GM19035 (cell line): Measurements from ENCODE around the gene VSX1.
A peak's percentile ranks its signal among the peaks of the same experiment; 100 is the strongest.

Experiments used
- ATAC-seq: cut with Tn5 transposase; IDR thresholded peaks from one replicate; pipeline ENCODE4 v1.9.1; 2021; ENCODE audit not compliant: unreplicated experiment

VSX1 gene

DNA sequence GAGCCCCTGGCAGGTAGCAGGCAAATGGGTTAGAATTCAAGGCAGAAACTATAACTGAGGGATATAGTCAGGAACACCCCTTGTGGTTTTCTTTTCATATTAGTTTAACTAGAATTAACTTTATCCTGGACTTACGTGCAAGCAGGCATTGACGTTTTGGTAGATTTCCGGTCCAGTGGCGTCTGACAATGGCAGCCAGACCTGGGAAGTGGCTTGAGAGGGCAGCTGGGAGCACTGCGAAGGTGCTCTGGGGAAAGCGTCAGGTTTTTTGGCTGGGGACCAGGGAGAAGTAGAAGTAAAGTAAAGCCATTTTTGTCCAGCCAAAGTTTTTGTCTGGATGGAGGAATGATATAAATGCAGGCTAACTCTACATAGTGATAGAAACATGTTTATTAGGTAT, 15.6 kb downstream of the VSX1 start:
- no peak for ATAC-seq

DNA sequence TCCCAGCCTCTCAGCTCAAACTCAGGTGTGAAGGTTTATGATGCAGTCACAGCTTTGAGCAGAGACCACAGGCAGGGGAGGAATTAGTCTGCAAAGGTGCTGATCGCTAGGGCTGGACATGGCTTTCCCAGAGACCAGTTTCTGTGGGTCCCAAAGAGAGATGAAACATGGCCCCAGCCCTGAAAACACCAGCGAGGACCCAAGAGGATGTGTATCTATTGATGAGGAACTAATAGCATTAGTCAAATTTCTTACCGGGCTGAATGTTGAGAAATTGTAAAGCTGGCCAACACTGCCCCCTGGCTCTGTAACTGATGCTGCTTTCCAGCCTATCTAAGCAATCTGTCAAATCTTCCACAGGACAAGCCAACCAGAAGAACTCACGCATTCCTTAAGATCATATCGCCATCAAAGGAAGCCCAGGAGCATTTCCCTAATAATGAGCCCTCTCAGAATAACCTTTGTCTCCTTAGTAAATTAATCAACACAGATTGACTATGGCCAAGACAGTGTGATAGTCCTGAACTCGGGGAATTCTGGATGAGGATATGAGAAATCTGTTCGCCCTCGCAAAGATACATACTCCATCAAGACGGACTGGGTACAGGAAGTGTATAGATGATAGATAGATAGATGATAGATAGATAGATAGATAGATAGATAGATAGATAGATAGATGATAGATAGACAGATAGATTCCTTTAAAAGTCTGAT, 16.2 kb downstream of the VSX1 start:
- no peak for ATAC-seq

DNA sequence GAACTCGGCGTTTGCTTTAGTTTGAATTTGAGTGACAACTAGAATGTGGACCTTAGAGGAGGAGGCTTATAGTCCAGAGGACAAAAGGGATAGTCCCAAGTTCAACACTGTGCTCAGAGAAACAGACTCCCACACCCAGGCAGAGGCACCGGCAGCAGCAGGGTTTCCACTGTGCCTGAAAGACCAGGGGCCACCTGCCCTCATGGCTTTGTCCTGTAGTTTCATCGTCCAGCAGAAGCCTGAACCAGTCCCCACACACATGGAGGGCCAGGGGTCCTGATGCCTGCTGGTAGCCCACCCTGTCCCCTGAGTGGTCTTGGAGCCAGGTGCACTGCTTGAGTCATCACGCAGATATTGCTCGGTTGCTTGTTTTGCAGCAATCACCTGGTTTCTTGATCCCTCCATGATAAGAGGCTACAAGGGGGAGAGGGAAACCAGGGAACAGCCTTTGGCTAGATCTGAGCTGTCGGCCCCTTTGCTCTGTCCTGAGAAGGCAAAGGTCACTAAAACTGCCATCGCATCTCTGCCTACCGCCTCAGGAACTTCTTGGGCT, 16.8 kb downstream of the VSX1 start:
- ATAC-seq, result no peak

DNA sequence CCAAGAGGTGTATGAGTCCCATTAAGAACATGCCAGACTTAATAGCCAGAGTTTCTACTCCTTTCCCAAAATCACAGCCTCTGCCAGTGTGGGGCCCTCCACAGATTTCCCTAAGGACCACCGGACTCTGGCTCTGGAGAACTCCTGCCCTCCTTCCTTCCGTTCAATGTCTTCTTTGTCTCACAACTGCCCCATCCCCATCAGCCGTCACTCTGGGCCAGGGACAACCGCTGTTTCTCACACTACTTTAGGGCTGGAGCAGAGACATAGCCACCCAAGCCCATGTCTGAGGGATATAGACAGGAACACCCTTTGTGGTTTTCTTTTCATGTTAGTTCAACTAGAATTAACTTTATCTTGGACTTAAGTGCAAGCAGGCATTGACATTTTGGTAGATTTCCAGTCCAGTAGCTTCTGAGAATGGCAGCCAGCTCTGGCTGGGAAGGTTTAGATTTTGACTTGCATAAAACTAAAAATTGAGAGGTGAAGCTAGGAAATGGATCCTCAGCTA, 17.3 kb downstream of the VSX1 start:
- no peak for ATAC-seq

DNA sequence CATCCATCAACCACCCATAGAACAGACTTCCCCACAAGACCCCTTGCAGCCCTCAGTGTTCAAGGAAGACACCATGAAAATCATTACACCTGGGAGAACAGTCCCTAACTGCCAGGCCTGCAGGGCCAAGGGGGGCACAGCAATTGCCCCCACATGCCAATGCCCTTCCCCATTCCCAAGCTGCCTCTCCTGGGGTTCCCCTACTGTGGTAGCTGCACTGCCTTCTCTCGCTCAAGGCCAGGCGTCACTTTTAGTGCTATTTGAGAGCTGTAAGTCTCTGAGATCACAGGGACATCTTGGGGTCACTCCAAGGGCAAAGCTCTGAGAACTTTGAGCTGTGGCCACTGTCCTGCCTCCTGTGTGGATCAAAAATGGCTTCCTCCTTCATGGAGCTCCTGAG, 18.0 kb downstream of the VSX1 start:
- no peak for ATAC-seq

DNA sequence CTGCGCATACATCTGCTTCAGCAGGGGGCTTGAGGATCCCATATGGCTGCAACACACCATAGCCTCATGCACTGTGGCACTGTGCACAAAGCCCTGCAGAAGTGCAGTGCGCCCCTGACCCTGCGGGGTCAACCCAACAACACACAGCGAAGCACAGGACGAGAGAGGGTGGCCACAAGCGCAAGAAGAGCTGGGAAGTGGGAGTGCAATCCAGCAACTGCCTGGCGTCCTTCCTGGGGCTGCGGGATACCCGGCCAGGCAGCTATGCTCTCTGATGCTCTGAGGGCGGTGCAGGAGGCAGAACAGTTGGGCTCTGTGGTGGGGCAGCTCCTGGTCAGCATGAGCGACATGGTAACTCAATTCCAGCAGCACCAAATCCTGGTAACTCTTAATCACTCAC, 18.4 kb downstream of the VSX1 start:
- ATAC-seq, result no peak

DNA sequence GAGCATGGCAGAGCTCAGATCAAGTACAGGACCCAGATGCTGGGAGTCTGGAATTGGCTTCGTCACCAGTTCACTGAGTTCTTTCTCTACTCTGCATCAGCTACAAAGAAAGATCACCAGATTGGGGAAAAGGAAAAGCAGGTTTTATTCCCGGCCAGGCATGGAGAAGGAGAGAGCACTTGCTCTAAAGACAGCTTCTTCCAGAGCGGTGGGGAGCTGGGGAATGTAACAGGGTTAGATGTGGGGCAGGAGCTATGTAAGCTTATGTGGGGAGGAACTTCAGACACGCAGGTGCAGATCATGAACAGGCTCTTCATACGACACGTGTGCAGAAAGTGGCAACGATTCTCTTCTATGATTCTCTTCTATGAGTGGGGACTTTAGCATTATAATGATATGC, 19.1 kb downstream of the VSX1 start:
- ATAC-seq, result no peak

DNA sequence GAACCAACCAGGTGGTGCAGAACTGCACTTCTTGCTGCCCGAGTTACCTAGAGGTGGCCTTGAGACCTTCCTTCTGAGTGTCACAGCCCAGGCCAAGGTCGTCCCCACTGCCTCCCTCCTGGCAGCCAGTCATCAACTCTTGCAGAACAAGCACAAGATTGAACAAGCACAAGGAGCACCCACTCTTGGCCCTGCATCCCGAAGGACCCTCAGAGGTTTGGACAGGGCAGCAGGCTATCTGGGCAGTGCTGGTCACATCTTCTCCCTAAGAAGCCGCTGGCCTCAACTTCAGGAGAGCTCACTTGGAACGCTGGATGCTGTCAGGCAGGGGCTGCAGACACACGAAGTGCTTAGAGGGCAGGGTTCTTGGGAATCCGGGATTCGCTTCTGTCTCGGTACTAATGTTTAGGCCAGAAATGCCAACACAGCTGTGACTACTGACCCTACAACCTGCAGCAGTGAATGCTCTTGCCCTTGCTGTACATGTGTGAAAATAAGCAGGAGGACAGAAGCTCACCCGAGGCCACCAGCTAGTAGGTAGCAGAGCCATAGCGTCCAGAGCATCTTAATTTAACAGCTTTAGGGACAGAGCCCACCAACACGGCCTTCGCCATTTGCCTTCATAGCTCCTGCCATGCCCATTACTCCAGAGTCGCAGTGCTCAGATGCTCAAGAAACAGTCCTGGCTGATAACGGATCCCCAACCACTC, 20.0 kb downstream of the VSX1 start:
- no peak for ATAC-seq

DNA sequence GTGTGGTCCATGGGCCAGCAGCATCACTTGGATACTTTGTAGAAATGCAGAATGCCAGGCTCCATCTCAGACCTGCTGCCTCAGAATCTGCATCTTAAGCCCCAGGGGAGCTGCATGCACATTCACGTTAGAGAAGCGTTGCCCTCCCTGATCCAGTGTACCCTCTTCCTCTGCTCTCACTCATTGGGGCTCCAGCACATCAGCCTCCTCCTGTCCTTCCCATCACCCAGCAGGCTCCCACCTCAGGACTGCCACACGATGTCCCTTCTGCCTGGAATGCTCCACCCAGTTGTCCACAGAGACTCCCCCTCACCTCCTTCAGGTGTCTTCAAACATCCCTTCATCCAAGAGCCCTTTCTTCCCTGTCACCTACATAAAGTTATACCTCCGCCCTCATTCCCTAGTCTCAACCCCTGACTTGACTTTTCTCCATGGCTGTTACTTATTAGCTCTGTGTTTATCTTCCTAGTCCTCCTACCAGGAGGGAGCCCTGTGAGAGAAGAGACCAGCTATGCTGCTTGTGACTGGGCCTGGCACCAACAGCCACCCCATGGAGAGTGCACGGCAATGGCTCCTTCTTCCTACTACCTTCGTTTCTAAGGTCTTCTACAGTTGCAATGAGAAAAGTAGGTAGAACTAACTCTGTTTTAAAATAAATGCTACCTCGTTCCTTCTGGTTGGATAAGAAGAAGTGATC, 20.7 kb downstream of the VSX1 start:
- ATAC-seq, result no peak

DNA sequence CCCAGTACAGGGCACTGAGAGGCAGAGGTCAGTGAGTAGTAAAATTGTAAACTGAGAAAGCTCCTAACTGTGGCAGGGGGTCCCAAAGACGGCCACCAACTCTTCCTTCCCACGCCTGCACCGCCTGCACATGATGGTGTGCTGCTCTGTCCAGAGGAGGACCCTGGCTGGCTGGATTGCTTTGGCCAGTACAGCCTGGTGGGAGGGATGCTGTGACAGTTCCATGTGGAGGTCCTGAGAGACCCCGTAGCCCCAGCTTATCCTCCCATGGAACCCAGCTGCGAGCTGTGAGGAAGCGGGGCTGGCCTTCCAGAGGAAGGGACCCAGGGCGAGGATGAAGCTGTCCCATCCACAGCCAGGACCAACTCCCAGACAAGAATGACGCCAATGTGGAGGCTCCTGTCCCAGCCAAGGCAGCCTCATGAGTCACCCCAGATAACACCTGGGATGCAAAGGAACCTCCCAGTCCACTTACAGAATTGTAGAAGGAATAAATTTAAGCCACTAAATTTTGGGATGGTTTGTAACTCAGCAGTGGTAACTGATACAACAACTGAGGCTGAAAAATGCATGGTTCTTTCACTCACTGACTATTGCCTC, 22.0 kb downstream of the VSX1 start:
- no peak for ATAC-seq

DNA sequence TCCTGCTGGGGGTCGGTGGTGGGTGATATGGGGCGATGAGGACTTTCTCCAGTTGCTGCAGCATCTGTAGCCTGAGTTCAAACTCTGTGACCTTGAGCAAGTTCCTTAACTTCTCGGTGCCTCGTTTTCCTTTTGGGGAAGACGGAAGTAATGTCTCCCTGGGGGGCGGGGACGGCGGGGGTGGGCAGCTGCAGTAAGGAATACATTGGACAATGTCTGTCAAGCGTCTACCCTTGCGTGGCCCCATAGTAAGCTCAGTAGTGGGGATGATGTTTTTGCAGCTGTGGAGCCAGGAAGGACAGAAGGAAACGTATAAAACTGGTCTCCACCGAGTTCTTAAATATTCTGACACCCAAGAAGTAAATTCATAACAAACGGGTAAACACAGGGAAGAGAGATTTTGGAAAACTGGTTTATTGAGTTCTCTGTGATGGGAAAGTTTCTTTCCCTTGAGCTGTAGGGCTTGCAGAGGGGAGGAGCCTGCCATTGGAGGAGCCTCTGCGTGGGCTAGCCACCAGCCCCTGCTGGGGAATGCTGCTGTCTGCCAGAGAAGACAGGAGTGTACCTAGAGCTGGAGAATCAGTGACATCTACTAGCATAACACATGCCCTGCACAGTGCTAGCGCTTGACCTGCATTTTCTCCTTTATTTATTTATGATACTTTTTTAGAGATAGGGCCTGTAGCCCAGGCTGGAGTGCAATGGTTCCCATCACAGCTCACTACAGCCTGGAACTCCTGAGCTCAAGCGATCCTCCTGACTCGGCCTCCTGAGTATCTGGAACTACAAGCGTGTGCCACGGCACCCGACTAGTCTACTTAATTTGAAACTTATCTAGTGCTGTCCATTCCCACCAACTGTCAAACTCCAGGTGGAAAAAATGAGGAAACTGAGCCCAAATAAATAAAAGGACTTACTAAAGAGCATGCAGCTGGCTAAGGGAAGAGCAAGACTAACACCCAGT, 22.8 kb downstream of the VSX1 start:
- no peak for ATAC-seq

DNA sequence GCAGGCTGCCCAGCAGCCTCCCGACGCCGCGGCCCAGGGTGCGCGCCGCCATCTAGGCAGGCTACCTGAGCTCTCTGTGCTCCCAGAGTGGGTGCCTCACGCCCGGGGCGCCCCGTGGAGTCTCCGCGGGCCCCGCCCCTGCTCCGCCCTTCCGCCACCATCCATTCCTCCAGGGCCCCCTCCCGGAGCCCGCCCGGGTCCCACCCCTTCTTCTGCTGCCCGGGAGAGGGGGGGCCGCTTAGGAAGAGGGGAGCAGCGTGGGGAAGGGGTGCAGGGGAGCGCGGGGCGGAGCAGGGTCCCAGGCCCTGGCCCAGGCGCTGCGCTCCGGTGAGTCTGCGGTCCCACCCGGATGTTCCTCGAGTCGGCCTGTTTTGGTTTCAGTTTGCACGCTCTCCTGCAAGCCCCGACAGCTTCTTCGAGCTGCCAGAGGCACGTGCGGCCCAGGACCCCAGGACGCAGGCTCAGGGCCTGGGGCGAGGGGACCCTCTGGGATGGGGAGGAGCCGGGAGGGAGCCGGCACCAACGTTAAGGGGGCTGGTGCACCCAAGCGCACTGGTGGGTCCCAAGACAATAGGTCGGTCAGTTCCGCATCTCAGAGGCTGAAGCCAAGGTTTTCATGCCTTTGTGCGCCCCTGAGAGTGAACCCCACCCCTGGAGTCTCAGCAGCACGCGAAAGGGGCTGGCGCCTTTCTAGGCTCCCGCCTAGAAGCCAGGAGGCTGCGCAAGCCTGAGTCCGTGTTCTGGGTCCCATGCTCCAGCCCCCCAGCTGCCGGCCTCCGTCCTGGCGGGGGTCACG, 23.7 kb downstream of the VSX1 start, which contains the start of gene ACSS1:
Gene ACSS1, minus strand, starts transcription at position 89 of the 796 bp plus-strand sequence. Its CDS starts 37 bp downstream, at position 52.
- ATAC-seq, result peak; percentile 70

DNA sequence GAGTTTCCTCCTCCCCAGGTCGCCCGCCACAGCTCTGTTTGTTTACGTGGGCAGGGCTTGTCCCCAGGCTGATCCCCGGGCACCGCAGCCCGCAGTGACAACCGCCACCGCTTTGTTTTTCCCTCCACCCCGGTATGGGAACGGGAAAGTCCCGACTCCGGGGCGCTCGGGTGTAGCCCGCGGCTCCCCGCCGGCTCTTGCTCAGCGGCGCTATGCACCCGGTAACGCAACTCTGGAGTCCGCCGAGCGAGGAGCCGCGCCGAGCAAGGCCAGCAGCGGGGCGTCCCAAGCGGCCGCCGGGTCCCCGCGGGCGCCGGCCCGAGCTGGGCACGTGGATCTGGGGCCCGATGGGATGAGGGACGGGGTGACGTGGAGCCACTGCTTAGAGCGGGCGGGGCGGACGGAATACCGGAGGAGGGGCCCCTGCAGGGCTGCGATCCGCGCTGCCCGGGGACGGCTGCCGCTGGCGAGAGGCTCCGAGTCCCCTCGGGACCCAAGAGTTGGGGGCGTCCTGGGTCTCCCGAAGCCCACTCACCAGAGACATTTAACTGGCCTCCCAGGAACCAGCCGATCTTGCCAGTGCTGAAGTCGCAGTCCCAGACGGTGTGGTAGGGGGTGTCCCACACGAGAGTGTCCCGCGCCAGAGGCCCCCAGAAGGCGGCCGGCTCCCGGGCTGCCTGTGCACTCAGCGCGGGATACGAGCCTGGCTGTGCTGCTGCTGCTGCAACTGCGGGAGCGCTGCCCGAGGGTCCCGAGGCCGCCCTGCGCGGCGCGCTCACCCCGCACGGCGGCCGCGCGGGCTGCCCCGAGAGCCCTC, 24.5 kb downstream of the VSX1 start:
- ATAC-seq, result peak; percentile 34

DNA sequence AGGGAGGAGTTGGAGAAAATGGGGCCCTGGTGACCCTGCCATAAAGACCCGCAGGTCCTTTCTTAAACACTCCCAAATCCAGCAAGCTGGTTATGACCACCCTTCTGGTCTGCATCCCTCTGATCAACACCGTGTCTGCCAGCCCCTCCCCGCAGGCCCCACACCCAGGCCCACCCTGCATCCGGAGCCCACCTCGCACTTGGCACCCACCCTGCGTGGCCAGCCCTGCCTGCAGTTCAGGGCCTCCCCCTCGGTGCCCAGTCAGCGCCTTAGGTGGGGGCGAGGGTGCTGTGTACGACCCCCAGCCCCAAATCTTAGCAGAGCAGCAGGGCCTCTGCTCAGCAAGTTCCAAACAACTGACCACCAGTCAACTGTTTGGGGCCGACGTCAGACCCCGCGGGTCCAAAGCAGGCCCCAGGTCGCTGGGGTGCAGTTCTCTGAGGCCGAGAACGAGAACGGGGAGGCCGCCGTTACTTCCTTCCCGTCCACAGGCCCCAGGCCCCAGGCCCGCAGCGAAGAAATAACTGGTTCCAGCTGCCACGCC, 25.2 kb downstream of the VSX1 start:
- peak; percentile 29 for ATAC-seq

DNA sequence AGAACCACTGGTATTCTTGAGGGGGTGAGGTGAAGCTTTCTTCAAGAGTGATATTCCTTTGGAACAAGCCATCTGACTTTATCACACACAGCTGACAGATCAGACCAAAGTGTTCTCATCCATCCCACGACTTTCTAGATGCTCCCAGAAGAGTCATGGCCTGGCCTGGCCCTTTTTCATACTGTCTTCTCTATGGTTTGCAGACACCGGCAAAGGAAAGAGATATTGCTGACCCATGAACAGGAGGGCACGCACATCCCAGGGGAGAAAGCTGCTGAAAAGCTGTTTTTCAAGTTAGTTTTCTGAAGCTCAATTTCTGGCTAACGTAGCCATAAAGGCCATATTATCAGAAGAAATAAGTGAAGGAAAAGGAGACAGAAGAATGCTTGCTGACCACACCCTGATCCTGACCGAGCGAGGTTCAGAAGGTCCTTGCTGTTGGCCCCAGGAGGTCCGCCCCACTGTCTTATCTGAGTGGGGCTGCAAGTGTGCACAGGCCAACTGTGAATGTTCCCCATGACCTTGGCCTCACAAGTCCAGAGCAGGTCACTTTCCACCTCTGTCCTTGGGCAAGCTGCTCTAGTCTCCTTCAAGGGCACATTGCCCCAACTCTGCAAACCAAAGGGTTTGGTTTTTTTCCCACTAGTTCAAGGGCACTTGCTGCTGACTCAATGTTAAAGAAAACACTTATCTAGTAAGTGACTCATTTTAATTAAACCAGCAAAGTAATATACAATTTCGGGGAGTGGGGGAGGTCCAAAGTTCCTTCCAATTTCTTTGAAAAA, 26.0 kb downstream of the VSX1 start:
- ATAC-seq, result no peak

DNA sequence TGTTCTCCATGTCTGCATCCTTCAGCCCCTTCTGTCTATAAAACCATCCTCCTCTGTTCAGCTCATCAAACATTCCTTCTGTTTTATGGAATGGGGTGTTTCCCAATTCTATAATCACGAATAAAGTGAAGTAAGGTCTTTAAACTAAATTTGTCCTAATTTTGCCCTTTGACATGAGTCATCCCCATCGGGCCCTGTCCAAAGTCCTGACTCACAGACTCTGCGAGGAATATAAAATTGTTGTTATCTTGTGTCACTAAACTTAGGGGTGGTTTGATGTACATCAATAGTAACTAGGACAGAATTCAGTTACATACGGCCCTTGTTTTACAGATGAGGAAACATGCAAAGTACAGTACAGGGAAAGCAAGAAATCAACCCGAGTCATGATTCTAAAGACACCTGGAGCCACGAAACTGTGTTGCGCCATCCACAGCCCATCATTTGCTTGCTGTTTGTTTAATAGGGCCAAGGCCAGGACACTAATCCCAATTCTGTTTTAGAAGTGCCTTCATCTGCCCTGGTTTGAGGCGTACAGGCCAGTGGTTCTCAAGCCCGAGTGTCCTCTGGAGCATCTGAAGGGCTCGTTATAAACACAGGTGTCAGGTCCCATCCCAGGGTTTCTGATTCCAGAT, 26.8 kb downstream of the VSX1 start:
- no peak for ATAC-seq
